WI38 (cell line): ENCODE data around the gene ZFR.

Experiments
- H3K4me3 ChIP-seq: 2 replicates; pipeline ENCODE4 v1.5.1; 2011; ENCODE audit warnings: low read depth, mild to moderate bottlenecking, control low read depth, low read length
- TF ChIP-seq, protein P1 (sequence below): IDR thresholded peaks from 2 replicates; pipeline ENCODE4 v1.5.1; 2012; ENCODE audit warnings: low read depth, mild to moderate bottlenecking, control low read depth, low read length

Gene ZFR

DNA sequence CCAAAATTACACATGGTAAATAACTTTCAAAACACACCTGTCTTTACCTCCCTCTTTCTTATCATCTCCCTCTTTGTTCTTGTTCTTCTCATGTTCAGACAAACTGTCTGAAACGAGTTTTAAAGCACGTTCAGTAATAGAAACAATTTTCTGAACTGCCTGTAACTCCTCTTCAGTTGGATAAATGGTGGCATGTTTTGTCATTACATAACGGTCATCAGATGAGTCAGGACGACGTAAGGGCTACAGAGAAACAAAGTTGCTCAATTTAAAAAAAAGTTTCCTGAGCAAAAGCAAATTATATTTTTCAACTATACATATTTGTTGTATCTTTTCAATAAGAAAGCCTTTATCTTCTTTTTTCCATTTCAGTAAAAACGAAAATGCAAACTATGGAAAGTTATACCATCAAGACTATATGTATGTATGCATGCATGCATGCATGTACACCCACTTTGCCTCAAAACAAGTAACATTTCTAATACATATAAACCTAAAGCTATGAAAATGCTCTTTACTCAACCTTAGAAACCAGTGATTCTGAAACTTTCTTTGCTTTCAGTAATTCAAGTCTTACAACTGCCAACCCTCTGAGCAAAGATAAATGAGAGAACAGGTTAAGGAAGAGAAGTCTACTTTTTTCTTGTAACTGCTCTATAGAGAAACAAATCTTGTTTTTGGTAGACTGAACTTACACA is 56.0 kb downstream of the ZFR start:
- H3K4me3 ChIP-seq: no peak overlapping the region
- TF ChIP-seq, protein P1, sequence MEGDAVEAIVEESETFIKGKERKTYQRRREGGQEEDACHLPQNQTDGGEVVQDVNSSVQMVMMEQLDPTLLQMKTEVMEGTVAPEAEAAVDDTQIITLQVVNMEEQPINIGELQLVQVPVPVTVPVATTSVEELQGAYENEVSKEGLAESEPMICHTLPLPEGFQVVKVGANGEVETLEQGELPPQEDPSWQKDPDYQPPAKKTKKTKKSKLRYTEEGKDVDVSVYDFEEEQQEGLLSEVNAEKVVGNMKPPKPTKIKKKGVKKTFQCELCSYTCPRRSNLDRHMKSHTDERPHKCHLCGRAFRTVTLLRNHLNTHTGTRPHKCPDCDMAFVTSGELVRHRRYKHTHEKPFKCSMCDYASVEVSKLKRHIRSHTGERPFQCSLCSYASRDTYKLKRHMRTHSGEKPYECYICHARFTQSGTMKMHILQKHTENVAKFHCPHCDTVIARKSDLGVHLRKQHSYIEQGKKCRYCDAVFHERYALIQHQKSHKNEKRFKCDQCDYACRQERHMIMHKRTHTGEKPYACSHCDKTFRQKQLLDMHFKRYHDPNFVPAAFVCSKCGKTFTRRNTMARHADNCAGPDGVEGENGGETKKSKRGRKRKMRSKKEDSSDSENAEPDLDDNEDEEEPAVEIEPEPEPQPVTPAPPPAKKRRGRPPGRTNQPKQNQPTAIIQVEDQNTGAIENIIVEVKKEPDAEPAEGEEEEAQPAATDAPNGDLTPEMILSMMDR: no peak

DNA sequence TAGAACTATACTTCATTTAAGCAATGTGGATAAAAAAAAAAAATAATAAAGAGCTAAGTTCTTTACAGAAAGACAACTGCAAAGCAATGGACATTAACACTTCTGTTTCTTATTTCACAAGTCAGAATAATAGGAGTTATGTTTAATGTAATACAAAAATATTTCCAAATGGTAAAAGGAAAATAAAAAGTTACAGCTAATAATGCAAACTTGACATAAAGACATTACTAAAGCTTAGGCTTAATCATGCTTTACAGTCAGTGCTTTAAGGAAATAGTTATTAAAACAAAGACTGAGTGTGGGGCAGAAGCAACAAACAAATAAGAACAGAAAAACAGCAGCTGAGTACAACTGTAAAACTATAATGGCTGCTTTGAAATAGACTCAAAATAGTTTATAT is 56.7 kb downstream of the ZFR start:
- TF ChIP-seq, protein P1: no peak
- no peak overlapping the region for H3K4me3 ChIP-seq

DNA sequence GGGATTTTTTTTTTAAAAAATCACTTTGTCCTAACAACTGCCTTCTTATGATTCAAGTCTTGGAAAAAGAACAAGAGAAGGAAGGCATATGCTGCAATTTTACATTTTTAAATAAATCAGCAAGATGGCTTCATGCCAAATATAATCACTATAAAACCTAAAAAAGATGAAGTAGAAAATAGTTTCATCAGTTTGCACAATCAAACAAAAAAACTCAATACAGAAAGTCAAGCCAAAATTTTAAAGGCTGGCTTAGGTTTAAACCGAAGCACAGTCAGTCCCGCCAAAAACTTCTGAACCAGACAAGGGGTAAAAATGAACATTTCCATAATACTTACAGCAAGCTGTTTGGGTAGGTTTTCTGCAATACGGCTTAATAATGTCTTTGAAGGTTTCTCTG is 57.3 kb downstream of the ZFR start:
- no peak overlapping the region for H3K4me3 ChIP-seq

DNA sequence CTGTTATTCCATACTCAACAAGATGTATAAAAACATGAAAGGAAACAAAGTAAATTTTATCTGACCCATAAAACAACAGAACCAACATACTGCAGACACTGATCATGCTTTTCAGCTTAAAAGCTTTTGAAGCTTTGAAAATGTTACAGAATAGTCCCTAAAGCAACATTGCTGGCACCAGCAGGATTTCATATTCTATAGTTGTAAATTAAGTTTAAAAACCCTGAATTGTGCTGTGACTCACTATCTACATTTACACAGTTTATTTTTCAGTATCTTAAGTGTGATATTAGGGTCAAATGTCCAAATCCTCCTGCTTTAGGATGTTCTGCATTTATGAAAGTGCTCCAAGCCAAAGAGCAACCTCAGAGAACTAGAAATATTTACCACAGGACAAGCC is 59.9 kb downstream of the ZFR start:
- TF ChIP-seq, protein P1: no peak
- H3K4me3 ChIP-seq: no peak overlapping the region

More for the DNA sequence above, 57.3 kb downstream of the ZFR start:
- TF ChIP-seq, protein P1: no peak

DNA sequence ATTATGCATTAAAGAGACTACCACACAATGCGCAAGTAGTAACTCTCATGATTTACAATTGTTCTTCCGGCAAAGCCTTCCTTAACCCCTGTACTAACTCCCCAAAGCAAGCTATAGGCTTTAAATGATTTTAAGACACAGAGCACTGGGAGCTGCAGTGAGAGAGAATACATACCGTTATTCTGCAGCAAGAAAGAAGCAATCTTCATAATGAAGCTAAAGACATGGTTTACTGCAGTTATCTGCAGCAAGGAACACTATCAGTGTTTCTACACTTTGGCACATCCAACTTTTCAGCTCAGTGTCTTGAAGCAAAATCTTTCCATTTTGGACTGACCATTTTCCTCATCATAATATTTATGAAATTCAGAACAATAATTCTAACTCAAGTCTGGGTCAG is 61.0 kb downstream of the ZFR start:
- TF ChIP-seq, protein P1: no peak
- no peak overlapping the region for H3K4me3 ChIP-seq

DNA sequence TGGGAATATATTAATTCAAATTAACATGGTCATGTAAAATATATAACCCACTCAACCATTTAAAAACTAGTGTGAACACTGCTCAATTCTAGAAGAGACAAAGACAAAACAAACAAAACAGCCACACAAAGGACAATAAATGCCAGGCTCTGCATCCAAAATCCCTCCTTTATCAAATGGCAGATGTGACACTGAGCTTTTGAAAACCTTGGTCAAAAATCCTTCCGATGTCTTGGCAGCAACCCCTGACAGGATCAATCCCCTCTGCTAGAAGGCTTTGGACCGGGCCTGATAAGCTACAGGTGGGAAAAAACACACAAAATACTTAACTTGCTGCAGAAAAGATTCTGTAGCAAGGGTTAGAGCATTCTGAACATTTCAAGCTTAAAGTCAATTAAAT is 61.5 kb downstream of the ZFR start:
- TF ChIP-seq, protein P1: no peak

DNA sequence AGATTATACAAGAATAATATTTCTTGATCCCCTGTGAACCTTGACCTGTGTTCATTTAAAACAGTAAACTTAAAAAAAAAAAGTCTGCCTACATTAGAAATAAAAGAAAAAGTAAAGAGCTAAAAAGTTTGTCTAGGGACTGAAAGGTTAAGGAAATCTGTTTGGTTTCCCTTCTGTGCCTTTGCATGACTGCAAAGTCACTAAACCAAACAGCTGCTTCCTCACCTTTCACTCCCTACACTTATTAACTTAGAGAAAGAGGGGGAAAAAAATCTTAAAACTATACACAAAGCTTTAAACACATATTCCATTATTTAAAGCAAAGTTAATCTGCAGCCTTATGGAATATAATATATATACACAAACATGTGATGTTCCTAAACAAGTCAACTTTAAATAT is 65.1 kb downstream of the ZFR start:
- H3K4me3 ChIP-seq: no peak overlapping the region
- TF ChIP-seq, protein P1: no peak

More for the DNA sequence above, 61.5 kb downstream of the ZFR start:
- no peak overlapping the region for H3K4me3 ChIP-seq
